Endothelial cell of hepatic sinusoid (primary cell): ENCODE measurements around the gene LGALS3BP.
"Not testable (repeated sequence)": the region's sequence is repeated elsewhere in the genome, so short reads cannot be mapped to it uniquely, and the experiment has no call there.

Experiments used
- in situ Hi-C: cut with HindIII; loops from 2 replicates; pipeline ENCODE4 v1.10.0; 2017; ENCODE audit warnings: low sequenced_read_pairs

LGALS3BP gene

DNA sequence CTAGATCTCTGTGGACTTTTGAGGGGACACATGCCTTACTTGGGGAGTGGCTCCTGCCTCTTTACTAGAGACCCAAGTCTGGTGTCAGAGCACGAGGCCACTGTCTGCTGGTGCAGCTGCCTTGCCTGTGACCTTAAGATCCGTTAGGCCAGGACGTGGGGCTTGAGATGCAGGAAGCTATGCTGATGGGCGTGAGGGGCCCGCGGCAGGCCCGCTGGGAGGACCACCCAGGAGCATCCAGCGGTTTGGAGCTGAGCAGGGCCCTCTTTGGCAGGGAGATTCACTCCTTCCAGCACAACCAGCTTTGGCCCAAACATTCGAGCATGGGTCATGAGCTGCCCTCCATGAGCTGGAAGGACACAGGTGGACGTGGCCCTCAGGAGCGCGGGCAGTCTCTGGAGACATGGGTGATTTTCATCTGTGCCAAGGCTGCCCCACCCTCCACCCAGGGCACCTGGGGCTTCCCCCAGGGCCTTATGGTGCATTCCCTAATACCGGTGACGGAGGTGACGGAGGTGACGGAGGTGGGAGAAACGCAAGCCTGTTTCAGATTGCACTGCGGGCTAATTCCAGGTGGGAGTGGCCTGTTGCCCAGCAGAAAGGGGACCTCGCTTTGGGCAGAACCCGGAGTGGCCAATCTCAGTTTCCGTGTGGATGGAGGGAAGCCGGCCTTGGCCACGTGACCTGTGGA lies 12.7 kb downstream of the LGALS3BP start:
- in situ Hi-C loops, result no loop called here

GRCh38 chr17:78966123-78966813 lies 13.5 kb downstream of the LGALS3BP start:
- in situ Hi-C loops, result no loop called here

GRCh38 chr17:78965491-78965924 lies 14.2 kb downstream of the LGALS3BP start:
- in situ Hi-C loops, result no loop called here

- in situ Hi-C loops, result no loop called here
These were observed 16.3 kb downstream of the LGALS3BP start for GRCh38 chr17:78963378-78963777.

GRCh38 chr17:78962984-78963348 lies 16.8 kb downstream of the LGALS3BP start:
- in situ Hi-C loops, result not testable (repeated sequence)

GRCh38 chr17:78962345-78962983 lies 17.3 kb downstream of the LGALS3BP start:
- in situ Hi-C loops, result no loop called here

GRCh38 chr17:78961571-78961970 lies 18.2 kb downstream of the LGALS3BP start:
- in situ Hi-C loops, result no loop called here

DNA sequence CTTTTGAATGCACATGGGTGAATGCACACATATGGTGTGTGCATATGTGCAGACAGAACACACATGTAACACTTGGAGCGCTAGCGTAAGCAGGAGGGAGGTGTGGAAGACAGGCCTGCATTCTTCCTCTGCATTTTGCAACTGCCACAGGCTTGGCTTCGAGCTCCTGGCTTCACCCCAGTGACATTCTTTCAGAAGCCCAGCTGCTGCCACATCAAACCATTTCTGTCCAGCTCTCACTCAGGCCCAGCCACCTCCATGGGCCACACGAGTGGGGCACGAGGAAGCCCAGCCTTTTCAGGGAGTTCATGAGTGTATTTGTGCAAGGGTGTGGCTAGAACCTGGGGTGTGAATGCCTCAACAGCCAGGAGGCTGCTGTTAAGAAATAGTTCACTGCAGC lies 18.8 kb downstream of the LGALS3BP start:
- in situ Hi-C loops, result no loop called here

DNA sequence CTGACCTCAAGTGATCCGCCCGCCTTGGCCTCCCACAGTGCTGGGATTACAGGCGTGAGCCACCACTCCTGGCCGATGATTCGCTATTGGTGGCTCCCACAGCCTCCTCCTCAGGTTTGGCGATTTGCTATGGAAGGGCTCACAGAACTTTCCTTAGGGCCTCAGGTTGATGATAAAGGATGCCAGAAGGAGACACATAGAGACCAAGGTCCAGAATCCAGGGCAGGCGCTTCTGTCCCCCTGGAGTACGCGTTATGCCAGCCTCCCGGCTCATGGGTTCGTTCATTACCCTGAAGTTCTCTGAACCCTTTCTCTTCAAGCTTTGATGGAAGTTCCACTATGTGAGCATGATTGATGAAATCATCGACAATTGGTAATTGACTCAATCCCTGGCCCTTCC lies 19.9 kb downstream of the LGALS3BP start:
- in situ Hi-C loops, result no loop called here

DNA sequence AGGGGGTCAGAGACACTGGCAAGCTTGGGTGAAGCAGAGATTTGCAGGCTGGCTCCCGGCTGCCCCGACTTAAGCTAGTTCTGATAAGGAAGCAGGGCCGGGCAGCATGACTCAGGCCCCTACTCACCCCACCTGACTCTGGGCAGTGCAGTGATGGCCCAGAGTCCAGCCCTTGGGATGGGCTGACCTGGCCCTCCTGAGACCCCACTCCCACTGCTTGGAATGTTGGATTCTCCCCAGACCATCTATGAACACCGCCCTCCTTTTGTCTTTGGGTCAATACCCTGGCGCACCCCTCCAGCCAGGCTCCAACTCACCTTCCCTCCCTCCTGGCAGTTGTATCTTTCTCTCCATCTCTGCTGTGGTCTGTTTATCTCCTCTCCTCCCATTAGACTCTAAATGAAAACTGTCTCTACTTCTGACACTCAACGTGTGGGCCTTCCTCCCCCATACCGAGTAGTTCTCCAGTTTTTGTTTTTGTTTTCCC lies 21.0 kb downstream of the LGALS3BP start:
- in situ Hi-C loops, result no loop called here

- in situ Hi-C loops, result no loop called here
These were observed 22.6 kb downstream of the LGALS3BP start for GRCh38 chr17:78957128-78957527.

DNA sequence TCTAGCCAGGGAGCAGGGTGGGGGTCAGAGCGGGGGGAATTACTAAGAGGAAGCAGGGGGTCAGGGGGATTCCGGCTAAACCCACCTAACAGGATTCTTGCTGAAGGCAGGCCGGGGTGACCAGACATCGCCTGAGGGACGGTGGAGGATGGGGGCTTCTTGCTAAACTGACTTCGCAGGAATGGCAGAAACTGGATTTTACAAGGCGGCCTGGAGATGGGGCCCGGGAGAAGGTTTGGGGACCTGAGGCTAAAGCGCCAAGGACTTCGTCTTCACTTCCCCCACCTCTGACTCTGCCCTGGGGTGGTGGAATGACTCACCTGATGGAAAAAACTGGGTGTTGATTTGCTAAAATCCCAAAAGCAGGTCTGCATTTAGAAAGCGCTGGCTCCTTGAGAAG lies 23.5 kb downstream of the LGALS3BP start:
- in situ Hi-C loops, result no loop called here

DNA sequence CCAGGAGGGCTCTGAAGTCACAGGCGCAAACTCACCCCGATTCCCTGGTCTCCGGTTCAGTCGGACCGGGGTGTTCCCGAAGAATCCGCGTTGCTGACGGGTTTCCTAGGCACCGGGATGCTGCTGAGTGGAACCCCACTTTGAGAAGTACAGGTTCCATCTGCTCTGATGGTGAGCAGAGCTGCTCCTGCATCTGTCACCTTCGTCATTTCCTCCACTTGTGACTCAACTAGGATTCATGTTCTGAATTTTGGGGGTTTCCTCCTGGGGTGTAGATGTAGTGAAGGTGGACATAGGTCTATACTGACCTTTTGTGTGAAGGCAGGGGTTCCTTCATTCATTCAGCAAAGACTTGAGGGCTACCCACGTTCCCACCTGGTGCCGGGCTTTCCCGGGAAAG lies 25.0 kb downstream of the LGALS3BP start:
- in situ Hi-C loops, result no loop called here

GRCh38 chr17:78953356-78954350 lies 26.1 kb downstream of the LGALS3BP start:
- in situ Hi-C loops, result no loop called here

DNA sequence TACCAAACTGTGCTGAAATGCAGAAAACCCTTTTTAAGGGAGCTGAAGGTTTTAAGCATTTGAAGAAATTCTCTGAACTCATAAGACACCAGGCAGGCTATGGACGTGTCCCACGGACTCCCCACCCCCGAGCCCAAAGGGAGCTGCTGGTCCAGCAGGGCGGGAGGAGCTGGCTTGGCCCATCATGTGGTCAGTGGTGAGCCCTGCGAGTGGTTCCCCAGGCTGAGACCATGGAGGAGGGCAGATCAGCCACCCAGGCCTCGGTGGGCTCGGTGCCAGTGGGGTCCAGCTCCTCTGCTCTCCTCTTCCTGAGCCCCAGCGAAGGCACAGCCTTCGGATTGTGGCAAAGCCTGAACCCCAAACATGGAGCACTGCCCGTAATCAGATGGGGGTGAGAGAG lies 27.0 kb downstream of the LGALS3BP start:
- in situ Hi-C loops, result no loop called here

GRCh38 chr17:78951967-78952551 lies 27.7 kb downstream of the LGALS3BP start:
- in situ Hi-C loops, result no loop called here

DNA sequence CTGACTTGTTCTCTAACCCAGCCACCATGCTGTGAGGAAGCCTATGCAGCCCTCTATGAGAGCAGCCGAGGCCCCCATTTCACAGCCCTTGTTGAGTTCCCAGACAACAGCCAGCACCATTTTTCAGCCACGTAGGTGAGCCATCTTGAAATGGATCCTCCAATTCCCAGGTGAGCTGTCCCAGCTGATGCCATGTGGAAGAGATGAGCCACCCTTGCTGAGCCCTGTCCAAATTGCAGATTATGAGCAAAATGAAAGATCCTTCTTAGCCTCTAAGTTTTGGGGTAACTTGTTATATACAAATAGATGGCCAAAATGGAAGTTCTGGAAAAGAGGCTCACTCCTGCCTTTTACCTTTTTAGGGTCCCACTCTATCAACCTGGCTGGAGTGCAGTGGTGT lies 28.9 kb downstream of the LGALS3BP start:
- in situ Hi-C loops, result no loop called here

DNA sequence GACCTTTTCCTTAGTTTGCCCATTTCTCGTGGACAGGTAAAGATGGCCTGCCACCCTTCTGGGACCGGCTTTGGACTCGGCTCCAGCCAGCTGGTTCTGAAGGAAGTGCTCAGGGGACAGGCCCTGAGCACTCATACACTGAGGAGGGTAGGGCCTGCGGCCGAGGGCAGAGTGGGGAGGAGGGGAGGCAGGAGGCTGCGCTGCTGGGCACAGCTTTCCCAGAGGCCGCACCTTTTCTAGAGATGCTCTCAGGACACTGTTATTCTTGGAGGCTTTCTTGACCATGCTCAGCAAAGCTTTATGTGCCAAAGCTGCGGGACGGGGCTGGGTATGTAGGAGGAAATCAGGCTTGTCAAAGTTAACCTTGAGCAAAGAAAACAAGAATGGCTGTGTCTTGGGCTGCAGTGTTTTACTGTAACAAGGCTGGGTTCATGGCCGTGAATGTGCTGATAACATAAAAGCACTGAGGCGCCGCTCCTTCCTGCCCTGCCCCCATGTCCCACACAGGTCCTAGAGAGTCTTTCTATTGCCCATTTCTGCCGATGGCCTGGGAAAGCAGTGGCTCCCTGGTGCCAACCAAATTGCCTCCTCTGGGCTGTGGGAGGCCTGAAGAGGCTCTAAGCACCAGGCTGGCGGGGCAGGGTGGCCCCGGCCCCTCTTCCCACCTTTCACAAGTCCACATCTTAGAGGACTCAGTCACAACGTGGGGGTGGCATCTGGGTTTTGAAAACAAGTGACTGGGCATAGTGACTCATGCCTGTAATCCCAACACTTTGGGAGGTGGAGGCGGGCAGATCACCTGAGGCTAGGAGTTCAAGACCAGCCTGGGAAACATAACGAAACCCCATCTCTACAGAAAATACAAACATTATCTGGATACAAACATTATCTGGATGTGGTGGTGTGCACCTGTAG lies 32.2 kb downstream of the LGALS3BP start:
- in situ Hi-C loops, result no loop called here

DNA sequence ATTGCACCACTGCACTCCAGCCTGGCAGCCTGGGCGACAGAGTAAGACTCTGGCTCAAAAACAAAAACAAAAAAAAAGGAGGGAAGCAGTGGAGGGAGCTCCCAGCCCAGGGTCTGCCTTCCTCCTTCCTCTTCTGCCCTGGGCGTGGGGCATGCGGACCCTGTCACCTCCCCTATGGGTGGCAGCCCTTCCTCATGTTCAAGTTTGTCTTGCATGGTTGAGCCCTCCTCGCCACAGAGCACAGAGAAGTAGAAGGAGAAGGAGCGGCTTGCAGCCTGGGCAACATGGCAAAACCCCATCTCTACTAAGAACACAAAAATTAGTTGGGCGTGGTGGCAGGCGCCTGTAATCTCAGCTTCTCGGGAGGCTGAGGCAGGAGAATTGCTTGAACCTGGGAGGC lies 33.1 kb downstream of the LGALS3BP start:
- in situ Hi-C loops, result no loop called here
